ENCODE results near the gene OR6K6.

OR6K6 gene

DNA sequence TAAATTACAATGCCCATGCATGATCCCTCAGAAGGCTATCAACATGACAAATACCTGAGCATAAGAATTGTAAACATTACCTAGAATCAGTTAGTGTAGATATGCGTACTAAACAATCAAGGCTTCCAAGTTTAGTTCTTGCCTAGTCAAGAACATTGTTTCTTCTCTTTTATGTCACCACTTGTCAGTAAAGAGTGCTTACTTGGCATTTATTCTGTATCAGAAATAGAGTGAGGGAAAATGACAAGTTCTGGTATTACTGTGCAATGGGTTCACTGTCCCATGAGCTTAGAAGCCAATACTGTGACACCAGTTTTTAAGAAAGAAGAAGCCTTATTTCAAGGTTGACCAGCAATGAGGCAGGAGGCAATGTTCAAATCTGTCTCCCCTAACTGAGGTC lies 49.2 kb downstream of the OR6K6 start:
- DNase-seq: no peak
